ENCODE results near the gene RPL36AL.

DNA sequence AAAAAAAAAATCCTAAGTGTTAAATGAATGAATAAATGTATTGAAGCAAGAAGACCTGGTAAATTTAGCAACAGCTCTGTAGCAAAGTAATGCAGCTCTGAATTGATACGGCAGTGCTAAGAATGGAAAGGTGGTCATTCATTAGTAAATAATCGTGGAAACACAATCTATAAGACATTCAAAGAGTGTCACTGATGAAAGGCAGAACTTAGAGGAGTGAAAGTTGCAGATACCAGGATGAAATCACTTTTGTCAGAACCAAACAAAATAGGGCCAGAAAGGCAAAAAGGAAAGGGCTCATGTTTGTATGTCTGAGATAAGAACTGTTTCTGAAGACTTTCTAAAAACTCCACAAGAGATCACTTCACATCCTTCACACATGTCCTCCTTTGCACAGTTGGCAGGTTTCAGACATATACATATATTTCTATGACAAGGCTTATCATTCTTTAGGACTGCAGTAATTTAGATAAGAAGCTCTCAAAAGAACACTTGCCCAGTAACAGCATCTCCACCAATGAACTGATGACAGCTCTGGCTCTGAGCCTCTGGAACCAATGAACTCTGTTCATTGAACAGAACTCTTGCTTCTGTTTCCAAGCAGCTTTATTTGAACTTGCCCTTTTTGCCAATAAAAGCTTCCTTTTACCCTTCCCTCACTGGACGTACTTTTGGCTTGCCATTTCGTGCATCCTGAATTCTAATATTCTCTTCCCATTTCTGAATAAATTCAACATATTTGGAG, 25.9 kb downstream of the RPL36AL start:
- no peak for TF ChIP-seq YY1 (IDR thresholded peaks at IDR 0.05; ENCODE audit: low read depth, low read length)
- TF ChIP-seq, protein P1, sequence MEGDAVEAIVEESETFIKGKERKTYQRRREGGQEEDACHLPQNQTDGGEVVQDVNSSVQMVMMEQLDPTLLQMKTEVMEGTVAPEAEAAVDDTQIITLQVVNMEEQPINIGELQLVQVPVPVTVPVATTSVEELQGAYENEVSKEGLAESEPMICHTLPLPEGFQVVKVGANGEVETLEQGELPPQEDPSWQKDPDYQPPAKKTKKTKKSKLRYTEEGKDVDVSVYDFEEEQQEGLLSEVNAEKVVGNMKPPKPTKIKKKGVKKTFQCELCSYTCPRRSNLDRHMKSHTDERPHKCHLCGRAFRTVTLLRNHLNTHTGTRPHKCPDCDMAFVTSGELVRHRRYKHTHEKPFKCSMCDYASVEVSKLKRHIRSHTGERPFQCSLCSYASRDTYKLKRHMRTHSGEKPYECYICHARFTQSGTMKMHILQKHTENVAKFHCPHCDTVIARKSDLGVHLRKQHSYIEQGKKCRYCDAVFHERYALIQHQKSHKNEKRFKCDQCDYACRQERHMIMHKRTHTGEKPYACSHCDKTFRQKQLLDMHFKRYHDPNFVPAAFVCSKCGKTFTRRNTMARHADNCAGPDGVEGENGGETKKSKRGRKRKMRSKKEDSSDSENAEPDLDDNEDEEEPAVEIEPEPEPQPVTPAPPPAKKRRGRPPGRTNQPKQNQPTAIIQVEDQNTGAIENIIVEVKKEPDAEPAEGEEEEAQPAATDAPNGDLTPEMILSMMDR (IDR thresholded peaks at IDR 0.05 in 2 of 3, conservative IDR thresholded peaks at IDR 0.05 in 1 of 3; ENCODE audit: control insufficient read depth in 2 of 3, extremely low read depth in 1 of 3, insufficient read depth in 1 of 3, low read depth in 3 of 3, low read length in 3 of 3) = no peak
- TF ChIP-seq CHD4 (IDR thresholded peaks at IDR 0.05) = no peak
- TF ChIP-seq MEF2A (IDR thresholded peaks at IDR 0.05; ENCODE audit: insufficient read depth, low read depth, low read length) = no peak
- no peak for TF ChIP-seq GABPA (IDR thresholded peaks at IDR 0.05; ENCODE audit: low read depth)
- TF ChIP-seq FOS (IDR thresholded peaks at IDR 0.05; ENCODE audit: borderline replicate concordance, extremely low read depth, insufficient read length) = no peak
- TF ChIP-seq, protein P2, sequence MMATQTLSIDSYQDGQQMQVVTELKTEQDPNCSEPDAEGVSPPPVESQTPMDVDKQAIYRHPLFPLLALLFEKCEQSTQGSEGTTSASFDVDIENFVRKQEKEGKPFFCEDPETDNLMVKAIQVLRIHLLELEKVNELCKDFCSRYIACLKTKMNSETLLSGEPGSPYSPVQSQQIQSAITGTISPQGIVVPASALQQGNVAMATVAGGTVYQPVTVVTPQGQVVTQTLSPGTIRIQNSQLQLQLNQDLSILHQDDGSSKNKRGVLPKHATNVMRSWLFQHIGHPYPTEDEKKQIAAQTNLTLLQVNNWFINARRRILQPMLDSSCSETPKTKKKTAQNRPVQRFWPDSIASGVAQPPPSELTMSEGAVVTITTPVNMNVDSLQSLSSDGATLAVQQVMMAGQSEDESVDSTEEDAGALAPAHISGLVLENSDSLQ (IDR thresholded peaks at IDR 0.05) = no peak
- TF ChIP-seq SRF (IDR thresholded peaks at IDR 0.05; ENCODE audit: low read depth in 2 of 2, low read length in 2 of 2) = no peak
- no peak for TF ChIP-seq EGR1 (IDR thresholded peaks at IDR 0.05; ENCODE audit: borderline replicate concordance in 1 of 2, low read depth in 2 of 2, low read length in 2 of 2)
- TF ChIP-seq, protein P3, sequence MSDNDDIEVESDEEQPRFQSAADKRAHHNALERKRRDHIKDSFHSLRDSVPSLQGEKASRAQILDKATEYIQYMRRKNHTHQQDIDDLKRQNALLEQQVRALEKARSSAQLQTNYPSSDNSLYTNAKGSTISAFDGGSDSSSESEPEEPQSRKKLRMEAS (IDR thresholded peaks at IDR 0.05; ENCODE audit: low read depth, low read length) = no peak
- no peak for TF ChIP-seq CHD2 (IDR thresholded peaks at IDR 0.05; ENCODE audit: borderline replicate concordance, low read depth, low read length)
- TF ChIP-seq TAF1 (IDR thresholded peaks at IDR 0.05; ENCODE audit: borderline replicate concordance, low read depth, low read length) = no peak
- TF ChIP-seq, protein P4, sequence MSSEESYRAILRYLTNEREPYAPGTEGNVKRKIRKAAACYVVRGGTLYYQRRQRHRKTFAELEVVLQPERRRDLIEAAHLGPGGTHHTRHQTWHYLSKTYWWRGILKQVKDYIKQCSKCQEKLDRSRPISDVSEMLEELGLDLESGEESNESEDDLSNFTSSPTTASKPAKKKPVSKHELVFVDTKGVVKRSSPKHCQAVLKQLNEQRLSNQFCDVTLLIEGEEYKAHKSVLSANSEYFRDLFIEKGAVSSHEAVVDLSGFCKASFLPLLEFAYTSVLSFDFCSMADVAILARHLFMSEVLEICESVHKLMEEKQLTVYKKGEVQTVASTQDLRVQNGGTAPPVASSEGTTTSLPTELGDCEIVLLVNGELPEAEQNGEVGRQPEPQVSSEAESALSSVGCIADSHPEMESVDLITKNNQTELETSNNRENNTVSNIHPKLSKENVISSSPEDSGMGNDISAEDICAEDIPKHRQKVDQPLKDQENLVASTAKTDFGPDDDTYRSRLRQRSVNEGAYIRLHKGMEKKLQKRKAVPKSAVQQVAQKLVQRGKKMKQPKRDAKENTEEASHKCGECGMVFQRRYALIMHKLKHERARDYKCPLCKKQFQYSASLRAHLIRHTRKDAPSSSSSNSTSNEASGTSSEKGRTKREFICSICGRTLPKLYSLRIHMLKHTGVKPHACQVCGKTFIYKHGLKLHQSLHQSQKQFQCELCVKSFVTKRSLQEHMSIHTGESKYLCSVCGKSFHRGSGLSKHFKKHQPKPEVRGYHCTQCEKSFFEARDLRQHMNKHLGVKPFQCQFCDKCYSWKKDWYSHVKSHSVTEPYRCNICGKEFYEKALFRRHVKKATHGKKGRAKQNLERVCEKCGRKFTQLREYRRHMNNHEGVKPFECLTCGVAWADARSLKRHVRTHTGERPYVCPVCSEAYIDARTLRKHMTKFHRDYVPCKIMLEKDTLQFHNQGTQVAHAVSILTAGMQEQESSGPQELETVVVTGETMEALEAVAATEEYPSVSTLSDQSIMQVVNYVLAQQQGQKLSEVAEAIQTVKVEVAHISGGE (CRISPR knock-in tag; IDR thresholded peaks at IDR 0.05) = no peak
